IMR-90 (cell line): Measurements from ENCODE around the gene FNIP1. TPM values are rescaled to one million over a fixed set of nuclear protein-coding genes. Genes with fewer than 3 reads are reported as not detected.

ENCODE experiments used
- ATAC-seq: fragments of 200-7000 bp; cut with Tn5 transposase; 2 replicates; pipeline ENCODE4 v1.9.1; 2020; ENCODE audit warnings: low read depth, mild to moderate bottlenecking, moderate library complexity
- BruUV-seq: library from RNA; stranded (reverse); fragments of 400-500 nt; replicated peaks from 2 replicates; lab custom pipeline; 2021; lab: Mats Ljungman, UMichigan
- CTCF ChIA-PET: fragments of 300-600 bp; formaldehyde crosslinking; extraction: SDS; loops from one replicate; lab custom pipeline; 2021; ENCODE audit warnings: antibody characterized with exemption; lab: Yijun Ruan, JAX
- POLR2A ChIA-PET: fragments of 300-600 bp; sonication (Branson Sonifier 250); formaldehyde crosslinking; loops from one replicate; lab custom pipeline; 2022; ENCODE audit warnings: antibody characterized with exemption; ENCODE audit not compliant: unreplicated experiment; lab: Charles Lee
- DNase-seq: peaks from one replicate; pipeline ENCODE4 v3.0.0; 2013
- H2AFZ ChIP-seq: replicated peaks from 2 replicates; pipeline ENCODE3; 2013; ENCODE audit warnings: low read length, mild to moderate bottlenecking; ENCODE audit not compliant: poor library complexity
- H2AK5ac ChIP-seq: 2 replicates; pipeline ENCODE4 v1.6.1; 2013; ENCODE audit warnings: low read depth, low read length, inconsistent platforms
- H2AK9ac ChIP-seq: replicated peaks from 2 replicates; pipeline ENCODE3; 2013; ENCODE audit warnings: mild to moderate bottlenecking, low read depth, low read length, moderate library complexity; ENCODE audit not compliant: poor library complexity
- H2BK120ac ChIP-seq: 2 replicates; pipeline ENCODE4 v1.6.1; 2013; ENCODE audit warnings: low read depth, low read length, inconsistent platforms
- H2BK15ac ChIP-seq: 3 replicates; pipeline ENCODE4 v1.6.1; 2013; ENCODE audit warnings: low read depth, low read length, inconsistent platforms
- H2BK20ac ChIP-seq: 2 replicates; pipeline ENCODE4 v1.6.1; 2013; ENCODE audit warnings: low read depth, mild to moderate bottlenecking, inconsistent platforms, low read length, moderate library complexity
- H2BK5ac ChIP-seq: 2 replicates; pipeline ENCODE4 v1.6.1; 2013; ENCODE audit warnings: mild to moderate bottlenecking, low read depth, low read length, inconsistent platforms; ENCODE audit not compliant: poor library complexity, severe bottlenecking
- H3K14ac ChIP-seq: replicated peaks from 2 replicates; pipeline ENCODE4 v1.6.1; 2013; ENCODE audit warnings: low read depth, low read length, inconsistent platforms
- H3K18ac ChIP-seq: 2 replicates; pipeline ENCODE4 v1.6.1; 2013; ENCODE audit warnings: low read depth, low read length, control low read depth
- H3K23ac ChIP-seq: 2 replicates; pipeline ENCODE4 v1.6.1; 2013; ENCODE audit warnings: low read depth, low read length, inconsistent platforms
- H3K27ac ChIP-seq: 2 replicates; pipeline ENCODE4 v1.5.1; 2013; ENCODE audit warnings: mild to moderate bottlenecking, control low read depth, low read length; ENCODE audit not compliant: insufficient read depth
- H3K27me3 ChIP-seq: 2 replicates; pipeline ENCODE4 v1.6.1; 2013; ENCODE audit warnings: low read length; ENCODE audit not compliant: control insufficient read depth, insufficient read depth
- H3K36me3 ChIP-seq: 2 replicates; pipeline ENCODE4 v1.6.1; 2013; ENCODE audit warnings: low read length, mixed read lengths; ENCODE audit not compliant: control insufficient read depth, insufficient read depth
- H3K4ac ChIP-seq: 2 replicates; pipeline ENCODE4 v1.6.1; 2013; ENCODE audit warnings: low read depth, low read length, inconsistent platforms
- H3K4me1 ChIP-seq: 2 replicates; pipeline ENCODE4 v1.6.1; 2013; ENCODE audit warnings: low read length, mixed read lengths; ENCODE audit not compliant: control insufficient read depth, insufficient read depth
- H3K4me2 ChIP-seq: 2 replicates; pipeline ENCODE4 v1.6.1; 2013; ENCODE audit warnings: low read depth, mild to moderate bottlenecking, control low read depth, low read length, moderate library complexity
- H3K4me3 ChIP-seq: 2 replicates; pipeline ENCODE4 v1.5.1; 2013; ENCODE audit warnings: low read depth, mild to moderate bottlenecking, control low read depth, low read length, moderate library complexity; ENCODE audit not compliant: insufficient read depth
- H3K56ac ChIP-seq: 2 replicates; pipeline ENCODE4 v1.6.1; 2013; ENCODE audit warnings: low read length, inconsistent platforms; ENCODE audit not compliant: insufficient read depth; ENCODE audit errors: extremely low read depth
- H3K79me1 ChIP-seq, 2 experiments: 2 replicates each; pipeline ENCODE4 v1.6.1; 2013; ENCODE audit warnings: low read length in 2 of 2, inconsistent platforms in 1 of 2, low read depth in 1 of 2
- H3K9ac ChIP-seq: 2 replicates; pipeline ENCODE4 v1.6.1; 2013; ENCODE audit warnings: low read depth, low read length, control low read depth
- H3K9me1 ChIP-seq: 2 replicates; pipeline ENCODE4 v1.6.1; 2013; ENCODE audit warnings: low read length, inconsistent platforms; ENCODE audit not compliant: insufficient read depth
- H3K9me3 ChIP-seq: 2 replicates; pipeline ENCODE4 v1.6.1; 2013; ENCODE audit warnings: low read length; ENCODE audit not compliant: control insufficient read depth, insufficient read depth
- H4K20me1 ChIP-seq: 2 replicates; pipeline ENCODE4 v1.6.1; 2013; ENCODE audit warnings: low read length, inconsistent platforms; ENCODE audit not compliant: insufficient read depth
- H4K5ac ChIP-seq: 2 replicates; pipeline ENCODE4 v1.6.1; 2013; ENCODE audit warnings: mild to moderate bottlenecking, low read depth, low read length, control low read depth
- H4K8ac ChIP-seq, 2 experiments: 2 replicates each; pipeline ENCODE4 v1.6.1; 2013; ENCODE audit warnings: low read depth in 2 of 2, low read length in 2 of 2, control low read depth in 1 of 2, inconsistent platforms in 1 of 2
- H4K91ac ChIP-seq: 2 replicates; pipeline ENCODE4 v1.6.1; 2013; ENCODE audit warnings: low read depth, low read length, inconsistent platforms; ENCODE audit not compliant: insufficient read depth
- BHLHE40 ChIP-seq: fragments of 150-350 bp; IDR thresholded peaks from 2 replicates; pipeline ENCODE4 v1.6.1; 2016; ENCODE audit warnings: mild to moderate bottlenecking, low read depth, low read length
- CHD1 ChIP-seq: IDR thresholded peaks from 2 replicates; pipeline ENCODE4 v1.6.1; 2012; ENCODE audit warnings: low read depth, low read length, improper control_type of control experiment
- CTCF ChIP-seq: conservative IDR thresholded peaks from 2 replicates; pipeline ENCODE4 v1.5.1; 2012; ENCODE audit warnings: mild to moderate bottlenecking, low read depth, low read length, improper control_type of control experiment
- FOS ChIP-seq: fragments of 150-350 bp; IDR thresholded peaks from 2 replicates; pipeline ENCODE4 v1.6.1; 2016; ENCODE audit warnings: low read depth, low read length
- MAFK ChIP-seq: IDR thresholded peaks from 2 replicates; pipeline ENCODE4 v1.6.1; 2012; ENCODE audit warnings: low read depth, low read length, improper control_type of control experiment
- MXI1 ChIP-seq: IDR thresholded peaks from 2 replicates; pipeline ENCODE4 v1.6.1; 2012; ENCODE audit warnings: low read depth, mild to moderate bottlenecking, low read length, moderate library complexity, borderline replicate concordance
- NFE2L2 ChIP-seq: fragments of 150-350 bp; IDR thresholded peaks from 2 replicates; pipeline ENCODE4 v1.6.1; 2016; ENCODE audit warnings: low read depth, mild to moderate bottlenecking, low read length
- POLR2A ChIP-seq: IDR thresholded peaks from 2 replicates; pipeline ENCODE4 v1.6.1; 2012; ENCODE audit warnings: mild to moderate bottlenecking, low read depth, low read length
- RAD21 ChIP-seq: IDR thresholded peaks from 2 replicates; pipeline ENCODE4 v1.6.1; 2012; ENCODE audit warnings: low read length, improper control_type of control experiment
- RCOR1 ChIP-seq: IDR thresholded peaks from 2 replicates; pipeline ENCODE4 v1.6.1; 2012; ENCODE audit warnings: mild to moderate bottlenecking, low read length, improper control_type of control experiment; ENCODE audit not compliant: insufficient replicate concordance
- RFX5 ChIP-seq: IDR thresholded peaks from 2 replicates; pipeline ENCODE4 v1.8.0; 2012; ENCODE audit warnings: low read depth, mild to moderate bottlenecking, low read length, moderate library complexity
- SMC3 ChIP-seq: fragments of 150-350 bp; IDR thresholded peaks from 2 replicates; pipeline ENCODE4 v1.6.1; 2016; ENCODE audit warnings: low read depth, mild to moderate bottlenecking, antibody characterized with exemption, low read length, moderate library complexity
- WGBS, 2 experiments: methylation state at CpG; one replicate each; pipeline versions ENCODE4 v1.1.5 to v1.1.7; 2013; ENCODE audit warnings: missing lambda C conversion rate in 2 of 2; ENCODE audit not compliant: insufficient read length in 1 of 2; ENCODE audit errors: extremely low coverage in 2 of 2; 5-methylcytosine and 5-hydroxymethylcytosine counted together
- dilution Hi-C: fragments of 300-500 bp; cut with HindIII; formaldehyde crosslinking; loops from one replicate; pipeline ENCODE4 v1.14.3; 2018; ENCODE audit warnings: low sequenced_read_pairs; ENCODE audit not compliant: unreplicated experiment
- in situ Hi-C: fragments of 300-500 bp; cut with MboI; formaldehyde crosslinking; loops from 3 replicates; pipeline ENCODE4 v1.14.3; 2019; ENCODE audit warnings: low sequenced_read_pairs, inconsistent platforms, mixed read lengths
- intact Hi-C: fragments of 100-400 bp; cut with micrococcal nuclease; formaldehyde crosslinking; loops from 2 replicates; pipeline ENCODE4 v1.10.0; 2022
- polyA plus RNA-seq, 3 experiments: library from polyadenylated mRNA; depleted of rRNA; stranded (reverse); fragments of >200 nt; gene quantifications; 2 replicates each; pipeline ENCODE4 v1.2.3, GENCODE V29; 2012; ENCODE audit warnings: low replicate concordance in 1 of 3
- total RNA-seq: library from RNA; depleted of rRNA; stranded (reverse); fragments of >200 nt; gene quantifications from 2 replicates; pipeline ENCODE4 v1.2.3, GENCODE V29; 2012
- TF ChIP-seq, protein P1 (sequence below): fragments of 150-350 bp; IDR thresholded peaks from 2 replicates; pipeline ENCODE4 v1.6.1; 2016; ENCODE audit warnings: low read depth, mild to moderate bottlenecking, low read length, moderate library complexity, borderline replicate concordance
- TF ChIP-seq, protein P2 (sequence below): fragments of 150-350 bp; IDR thresholded peaks from 2 replicates; pipeline ENCODE4 v1.6.1; 2017; ENCODE audit warnings: mild to moderate bottlenecking, antibody characterized with exemption, low read length, low read depth

Gene FNIP1
- total and polyA plus RNA-seq, 2 of the 4 experiments (the other 2 are of a cell fraction): 5.6 to 34.1 TPM

- Histone ChIP-seq H3K4me1 (peaks cover 2% of the 10 kb centered on the region; the same call in 1 of the 2 replicates), H2BK20ac (no peak overlapping the region), H3K4me2 (peak overlapping the region; percentile 32; the same call in 1 of the 2 replicates), H3K79me1 (peaks cover 10 to 67% of the 10 kb centered on the region in 2 experiments), H4K5ac (no peak overlapping the region), H3K9me3 (no peaks in the 10 kb centered on the region), H3K4me3 (no peak overlapping the region), H2BK15ac (no peak overlapping the region), H2AFZ (no peak overlapping the region), H3K9ac (no peak overlapping the region), H4K91ac (no peak overlapping the region), H3K56ac (no peak overlapping the region), H2AK5ac (no peak overlapping the region), H3K27ac (no peak overlapping the region), H2BK120ac (no peak overlapping the region), H4K8ac (no peak overlapping the region), H3K18ac (no peak overlapping the region), H4K20me1 (peaks cover 13% of the 10 kb centered on the region; the same call in 1 of the 2 replicates), H3K9me1 (peaks cover 3% of the 10 kb centered on the region; the same call in 1 of the 2 replicates), H3K14ac (0 out of 2 replicates have a peak overlapping the region, but pooled peaks have one; percentile 10), H3K27me3 (no peaks in the 10 kb centered on the region), H3K4ac (no peak overlapping the region), H3K36me3 (no peaks in the 10 kb centered on the region), H2BK5ac (peak overlapping the region; percentile 36), H3K23ac (no peak overlapping the region; the same call in 1 of the 2 replicates), H2AK9ac (no peak overlapping the region)
- BruUV-seq: no TSS peak
- TF ChIP-seq RCOR1: no peak
- no peak for TF ChIP-seq CHD1
- no peak for TF ChIP-seq MXI1
- TF ChIP-seq BHLHE40: no peak
- no peak for TF ChIP-seq RAD21
- TF ChIP-seq CTCF: no peak
- TF ChIP-seq, protein P1, sequence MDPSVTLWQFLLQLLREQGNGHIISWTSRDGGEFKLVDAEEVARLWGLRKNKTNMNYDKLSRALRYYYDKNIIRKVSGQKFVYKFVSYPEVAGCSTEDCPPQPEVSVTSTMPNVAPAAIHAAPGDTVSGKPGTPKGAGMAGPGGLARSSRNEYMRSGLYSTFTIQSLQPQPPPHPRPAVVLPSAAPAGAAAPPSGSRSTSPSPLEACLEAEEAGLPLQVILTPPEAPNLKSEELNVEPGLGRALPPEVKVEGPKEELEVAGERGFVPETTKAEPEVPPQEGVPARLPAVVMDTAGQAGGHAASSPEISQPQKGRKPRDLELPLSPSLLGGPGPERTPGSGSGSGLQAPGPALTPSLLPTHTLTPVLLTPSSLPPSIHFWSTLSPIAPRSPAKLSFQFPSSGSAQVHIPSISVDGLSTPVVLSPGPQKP: no peak
- TF ChIP-seq SMC3: no peak
- TF ChIP-seq MAFK: no peak
- TF ChIP-seq NFE2L2: no peak
- no peak for TF ChIP-seq RFX5
- TF ChIP-seq, protein P2, sequence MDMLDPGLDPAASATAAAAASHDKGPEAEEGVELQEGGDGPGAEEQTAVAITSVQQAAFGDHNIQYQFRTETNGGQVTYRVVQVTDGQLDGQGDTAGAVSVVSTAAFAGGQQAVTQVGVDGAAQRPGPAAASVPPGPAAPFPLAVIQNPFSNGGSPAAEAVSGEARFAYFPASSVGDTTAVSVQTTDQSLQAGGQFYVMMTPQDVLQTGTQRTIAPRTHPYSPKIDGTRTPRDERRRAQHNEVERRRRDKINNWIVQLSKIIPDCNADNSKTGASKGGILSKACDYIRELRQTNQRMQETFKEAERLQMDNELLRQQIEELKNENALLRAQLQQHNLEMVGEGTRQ: no peak
- no peak for TF ChIP-seq FOS
- no peak for TF ChIP-seq POLR2A
- ATAC-seq (no peak), DNase-seq (peak; percentile 56)
- POLR2A ChIA-PET: no interaction called here
- dilution Hi-C loops: no loop called here
- in situ Hi-C loops: no loop called here
- 76% methylated on average over 2 of the region's 4 CpGs; no CpG with 5 or more reads in 1 of the 2 experiments for WGBS, 2 experiments
- CTCF ChIA-PET: interaction anchor here (1.2 kb wide), 1 partner anchor 17 kb away, joined by 3 read pairs; no protein-coding TSS in a partner anchor
- intact Hi-C loops: no loop called here
Observed at GRCh38 chr5:131630963-131631350, 165.9 kb downstream of the FNIP1 start.
